PFSK-1 (cell line): ENCODE data around the gene RIPK4.

Experiments
- FOXP2 ChIP-seq: optimal IDR thresholded peaks from 2 replicates; pipeline ENCODE3; 2011; ENCODE audit warnings: borderline replicate concordance, control low read depth, inconsistent platforms; ENCODE audit not compliant: insufficient read depth; ENCODE audit errors: extremely low read length, extremely low read depth
- POLR2AphosphoS5 ChIP-seq: IDR thresholded peaks from 2 replicates; pipeline ENCODE4 v1.6.1; 2012; ENCODE audit warnings: low read depth, mild to moderate bottlenecking, control low read depth, low read length, moderate library complexity
- SIN3A ChIP-seq: IDR thresholded peaks from 2 replicates; pipeline ENCODE4 v1.6.1; 2012; ENCODE audit warnings: mild to moderate bottlenecking, low read length, moderate library complexity, borderline replicate concordance; ENCODE audit not compliant: insufficient read depth
- TAF1 ChIP-seq: IDR thresholded peaks from 2 replicates; pipeline ENCODE4 v1.6.1; 2012; ENCODE audit warnings: low read length, control low read depth, borderline replicate concordance; ENCODE audit not compliant: insufficient read depth
- TF ChIP-seq, protein P1 (sequence below), 2 experiments: IDR thresholded peaks; 2 replicates each; pipeline versions ENCODE4 v1.6.1 to v1.8.0; 2011 to 2012; ENCODE audit warnings: low read depth in 2 of 2, low read length in 2 of 2, control low read depth in 1 of 2, inconsistent platforms in 1 of 2, mild to moderate bottlenecking in 1 of 2, moderate library complexity in 1 of 2; ENCODE audit not compliant: insufficient read depth in 1 of 2

The RIPK4 gene

GRCh38 chr21:41730367-41730765 lies 36.5 kb downstream of the RIPK4 start:
- TF ChIP-seq, protein P1, sequence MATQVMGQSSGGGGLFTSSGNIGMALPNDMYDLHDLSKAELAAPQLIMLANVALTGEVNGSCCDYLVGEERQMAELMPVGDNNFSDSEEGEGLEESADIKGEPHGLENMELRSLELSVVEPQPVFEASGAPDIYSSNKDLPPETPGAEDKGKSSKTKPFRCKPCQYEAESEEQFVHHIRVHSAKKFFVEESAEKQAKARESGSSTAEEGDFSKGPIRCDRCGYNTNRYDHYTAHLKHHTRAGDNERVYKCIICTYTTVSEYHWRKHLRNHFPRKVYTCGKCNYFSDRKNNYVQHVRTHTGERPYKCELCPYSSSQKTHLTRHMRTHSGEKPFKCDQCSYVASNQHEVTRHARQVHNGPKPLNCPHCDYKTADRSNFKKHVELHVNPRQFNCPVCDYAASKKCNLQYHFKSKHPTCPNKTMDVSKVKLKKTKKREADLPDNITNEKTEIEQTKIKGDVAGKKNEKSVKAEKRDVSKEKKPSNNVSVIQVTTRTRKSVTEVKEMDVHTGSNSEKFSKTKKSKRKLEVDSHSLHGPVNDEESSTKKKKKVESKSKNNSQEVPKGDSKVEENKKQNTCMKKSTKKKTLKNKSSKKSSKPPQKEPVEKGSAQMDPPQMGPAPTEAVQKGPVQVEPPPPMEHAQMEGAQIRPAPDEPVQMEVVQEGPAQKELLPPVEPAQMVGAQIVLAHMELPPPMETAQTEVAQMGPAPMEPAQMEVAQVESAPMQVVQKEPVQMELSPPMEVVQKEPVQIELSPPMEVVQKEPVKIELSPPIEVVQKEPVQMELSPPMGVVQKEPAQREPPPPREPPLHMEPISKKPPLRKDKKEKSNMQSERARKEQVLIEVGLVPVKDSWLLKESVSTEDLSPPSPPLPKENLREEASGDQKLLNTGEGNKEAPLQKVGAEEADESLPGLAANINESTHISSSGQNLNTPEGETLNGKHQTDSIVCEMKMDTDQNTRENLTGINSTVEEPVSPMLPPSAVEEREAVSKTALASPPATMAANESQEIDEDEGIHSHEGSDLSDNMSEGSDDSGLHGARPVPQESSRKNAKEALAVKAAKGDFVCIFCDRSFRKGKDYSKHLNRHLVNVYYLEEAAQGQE (IDR thresholded peaks at IDR 0.05; ENCODE audit: insufficient read depth in 1 of 2, low read depth in 2 of 2, low read length in 2 of 2), result no peak
- TF ChIP-seq TAF1, result no peak

GRCh38 chr21:41729701-41730366 lies 37.0 kb downstream of the RIPK4 start:
- TF ChIP-seq, protein P1 (IDR thresholded peaks at IDR 0.05; ENCODE audit: insufficient read depth in 1 of 2, low read depth in 2 of 2, low read length in 2 of 2), result no peak
- TF ChIP-seq TAF1 (no peak), SIN3A (no peak), FOXP2 (no peak), POLR2AphosphoS5 (no peak)

DNA sequence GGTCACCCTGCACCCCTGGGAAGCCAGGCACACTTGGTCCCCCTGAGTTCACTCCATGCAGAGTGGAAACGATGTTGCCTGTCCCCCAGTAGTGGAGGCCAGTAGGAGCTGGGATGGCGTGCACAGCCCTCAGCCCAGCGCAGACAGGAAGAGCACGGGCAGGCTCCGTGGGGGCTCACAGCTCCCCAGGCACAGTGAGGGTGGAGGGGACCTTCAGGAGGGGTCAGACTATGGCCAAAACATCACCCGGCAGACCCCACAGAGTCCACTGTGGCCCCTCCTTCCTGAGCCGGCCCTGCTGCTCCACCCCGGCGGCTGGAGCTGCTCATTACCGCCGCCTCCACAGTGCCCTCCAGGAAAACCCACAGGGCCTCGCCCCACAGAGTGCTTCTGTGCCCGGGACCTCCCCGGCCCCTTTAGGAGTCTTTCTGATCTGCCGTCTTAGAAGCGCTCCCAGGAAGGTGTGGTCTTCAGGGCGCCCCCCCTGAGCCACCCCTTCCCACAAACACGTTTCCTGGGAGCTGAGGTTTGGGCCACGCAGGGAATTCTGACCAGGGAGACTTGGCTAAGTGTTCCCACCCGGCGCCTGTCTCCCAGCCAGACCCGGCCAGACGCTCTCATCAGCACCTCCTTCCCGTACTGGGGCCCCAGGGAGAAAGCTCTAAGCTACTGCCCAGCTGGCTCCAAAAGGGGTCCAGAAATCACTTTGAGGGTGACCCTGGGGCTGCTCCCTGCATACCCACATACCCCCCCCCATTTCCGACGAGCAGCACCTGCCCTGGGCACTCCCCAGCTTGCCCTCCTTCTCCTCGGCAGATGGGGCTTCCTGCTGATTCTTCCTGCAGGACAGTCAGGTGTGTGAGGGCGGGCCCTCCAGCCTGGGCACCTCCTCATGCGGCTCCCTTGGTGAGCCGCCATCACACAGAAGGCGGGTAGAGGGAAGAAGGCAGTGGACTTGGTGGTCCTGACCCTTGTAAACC lies 38.8 kb downstream of the RIPK4 start:
- TF ChIP-seq SIN3A (no peak), POLR2AphosphoS5 (no peak), FOXP2 (no peak), TAF1 (no peak)
- TF ChIP-seq, protein P1 (IDR thresholded peaks at IDR 0.05; ENCODE audit: insufficient read depth in 1 of 2, low read depth in 2 of 2, low read length in 2 of 2), result no peak

DNA sequence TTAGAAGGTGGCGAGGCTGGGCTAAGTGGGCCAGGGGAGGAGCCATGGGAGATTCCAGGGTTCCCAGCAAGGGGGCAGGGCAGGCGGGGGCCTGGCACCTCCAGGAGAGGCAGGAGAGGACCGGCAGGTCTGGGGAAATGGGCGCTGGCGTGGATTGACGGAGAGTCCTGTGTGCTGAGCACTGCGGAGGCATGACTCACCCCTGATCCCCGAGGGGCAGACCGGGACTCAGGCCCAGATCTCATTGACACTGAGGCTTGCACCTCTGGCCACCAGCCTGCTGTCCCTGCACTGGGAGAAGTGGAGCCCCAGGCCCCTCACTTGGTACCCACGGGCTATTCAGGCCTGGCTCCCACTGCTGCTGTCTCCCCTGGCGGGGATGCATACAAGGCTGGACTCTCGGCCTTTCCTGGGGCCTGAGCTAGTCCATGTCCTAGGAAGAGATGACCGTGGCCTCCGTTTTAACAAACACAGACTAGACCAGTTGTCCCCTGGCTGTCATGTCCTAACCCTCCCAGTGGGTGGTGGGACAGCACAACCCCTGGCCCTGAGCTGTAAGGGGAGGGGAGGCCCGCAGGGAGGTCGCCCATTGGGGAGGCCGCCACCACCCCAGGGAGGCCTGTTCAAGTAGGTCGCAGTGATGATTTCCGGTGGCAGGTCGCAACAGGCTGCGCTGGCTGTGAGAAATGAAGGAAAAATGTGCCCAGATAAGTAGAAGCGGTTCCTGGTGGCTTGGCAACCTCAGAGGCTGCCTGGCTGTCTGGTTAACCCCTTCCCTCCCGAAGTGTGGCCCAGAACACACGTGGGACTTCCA lies 39.7 kb downstream of the RIPK4 start:
- TF ChIP-seq, protein P1 (IDR thresholded peaks at IDR 0.05; ENCODE audit: insufficient read depth in 1 of 2, low read depth in 2 of 2, low read length in 2 of 2), result no peak
- TF ChIP-seq FOXP2, result no peak
- TF ChIP-seq POLR2AphosphoS5, result no peak
- TF ChIP-seq TAF1, result no peak
- TF ChIP-seq SIN3A, result no peak
